Measurements from ENCODE around the gene TTLL6.

Gene TTLL6

GRCh38 chr17:48735062-48735351 lies 82.0 kb downstream of the TTLL6 start:
- no peak for DNase-seq

GRCh38 chr17:48734333-48735061 lies 82.5 kb downstream of the TTLL6 start:
- DNase-seq, result no peak

GRCh38 chr17:48733632-48734328 lies 83.2 kb downstream of the TTLL6 start:
- DNase-seq, result no peak

- DNase-seq, result no peak
Measured at GRCh38 chr17:48732688-48733629, 84.1 kb downstream of the TTLL6 start.

- DNase-seq, result no peak
Measured at GRCh38 chr17:48731355-48731754, 85.7 kb downstream of the TTLL6 start.

- no peak for DNase-seq
Measured at GRCh38 chr17:48730240-48730550, 86.8 kb downstream of the TTLL6 start.

GRCh38 chr17:48729335-48730239 lies 87.4 kb downstream of the TTLL6 start:
- DNase-seq, result no peak

- no peak for DNase-seq
Measured at GRCh38 chr17:48728232-48729231, 88.5 kb downstream of the TTLL6 start, which contains the start of gene HOXB13. Gene HOXB13 (minus strand): TSS chr17:48728750. CDS start chr17:48728593, 157 bp downstream.

GRCh38 chr17:48727415-48728175 lies 89.4 kb downstream of the TTLL6 start:
- no peak for DNase-seq

- no peak for DNase-seq
Measured at GRCh38 chr17:48726916-48727286, 90.1 kb downstream of the TTLL6 start.

- no peak for DNase-seq
Measured at GRCh38 chr17:48726114-48726915, 90.7 kb downstream of the TTLL6 start.

- DNase-seq, result no peak
Measured at GRCh38 chr17:48725288-48726064, 91.6 kb downstream of the TTLL6 start.

- no peak for DNase-seq
Measured at GRCh38 chr17:48725004-48725287, 92.1 kb downstream of the TTLL6 start.

GRCh38 chr17:48724251-48725003 lies 92.6 kb downstream of the TTLL6 start:
- peak; percentile 6 to 45 for DNase-seq

- no peak for DNase-seq
Measured at GRCh38 chr17:48723423-48724250, 93.4 kb downstream of the TTLL6 start.

- no peak for DNase-seq
Measured at GRCh38 chr17:48722915-48723422, 94.1 kb downstream of the TTLL6 start, which contains the start of gene PRAC2. Gene PRAC2 (plus strand): TSS chr17:48723185. CDS start chr17:48724411, 1,226 bp downstream.
